Fibroblast of lung (primary cell): ENCODE data around the gene UCK2.

ENCODE experiments used
- EZH2 ChIP-seq: IDR thresholded peaks from 2 replicates; pipeline ENCODE4 v1.5.1; 2012; ENCODE audit warnings: low read length, control low read depth, mild to moderate bottlenecking; ENCODE audit errors: missing control alignments
- TF ChIP-seq, protein P1 (sequence below), 2 donors: IDR thresholded peaks in 1 of 2; conservative IDR thresholded peaks in 1 of 2; 1 replicate in 1 of 2; 2 replicates in 1 of 2; pipeline ENCODE4 v1.5.1; 2011 to 2012; ENCODE audit warnings: low read length in 2 of 2, control low read depth in 1 of 2, inconsistent platforms in 1 of 2, low read depth in 1 of 2, mild to moderate bottlenecking in 1 of 2

DNA sequence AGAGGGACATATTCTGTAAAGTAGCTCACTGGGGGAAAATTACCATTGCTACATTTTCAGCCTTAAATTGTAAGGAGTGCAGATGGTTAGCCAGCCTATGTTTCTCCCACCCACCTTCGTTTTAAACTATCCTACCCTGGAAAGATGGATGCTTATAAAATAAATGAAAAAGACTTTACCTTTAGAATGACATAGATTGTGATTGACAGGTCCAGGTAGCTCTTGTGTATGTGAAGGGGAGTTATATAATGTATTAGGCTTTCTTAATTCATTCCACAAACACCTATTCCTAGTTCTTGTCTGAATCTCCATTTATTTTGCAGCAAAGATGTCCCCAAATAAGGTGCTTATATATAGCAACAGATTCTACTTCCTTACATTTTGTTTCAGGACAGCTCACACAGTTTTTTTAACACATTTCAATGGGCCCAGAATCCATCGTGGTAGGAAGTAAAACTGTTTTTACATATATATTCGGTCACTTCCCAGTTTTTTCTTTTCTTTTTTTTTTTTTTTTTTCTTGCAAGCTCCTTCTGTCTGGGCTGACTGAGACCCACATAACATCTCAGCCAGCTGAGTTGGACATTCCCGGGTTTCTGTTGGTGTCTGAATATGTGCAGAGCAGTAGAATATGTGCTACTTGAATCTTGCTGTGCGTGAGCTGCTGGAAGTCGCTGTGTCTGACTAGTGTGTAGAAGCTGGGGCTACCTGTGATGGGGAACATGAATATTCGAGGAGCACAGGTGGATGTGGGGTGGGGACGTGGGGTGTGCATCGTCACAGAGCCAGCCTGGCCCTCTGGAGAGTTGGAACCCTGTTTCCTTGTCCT, 27.8 kb downstream of the UCK2 start:
- TF ChIP-seq, protein P1, sequence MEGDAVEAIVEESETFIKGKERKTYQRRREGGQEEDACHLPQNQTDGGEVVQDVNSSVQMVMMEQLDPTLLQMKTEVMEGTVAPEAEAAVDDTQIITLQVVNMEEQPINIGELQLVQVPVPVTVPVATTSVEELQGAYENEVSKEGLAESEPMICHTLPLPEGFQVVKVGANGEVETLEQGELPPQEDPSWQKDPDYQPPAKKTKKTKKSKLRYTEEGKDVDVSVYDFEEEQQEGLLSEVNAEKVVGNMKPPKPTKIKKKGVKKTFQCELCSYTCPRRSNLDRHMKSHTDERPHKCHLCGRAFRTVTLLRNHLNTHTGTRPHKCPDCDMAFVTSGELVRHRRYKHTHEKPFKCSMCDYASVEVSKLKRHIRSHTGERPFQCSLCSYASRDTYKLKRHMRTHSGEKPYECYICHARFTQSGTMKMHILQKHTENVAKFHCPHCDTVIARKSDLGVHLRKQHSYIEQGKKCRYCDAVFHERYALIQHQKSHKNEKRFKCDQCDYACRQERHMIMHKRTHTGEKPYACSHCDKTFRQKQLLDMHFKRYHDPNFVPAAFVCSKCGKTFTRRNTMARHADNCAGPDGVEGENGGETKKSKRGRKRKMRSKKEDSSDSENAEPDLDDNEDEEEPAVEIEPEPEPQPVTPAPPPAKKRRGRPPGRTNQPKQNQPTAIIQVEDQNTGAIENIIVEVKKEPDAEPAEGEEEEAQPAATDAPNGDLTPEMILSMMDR (conservative IDR thresholded peaks at IDR 0.05 in 1 of 2, IDR thresholded peaks at IDR 0.05 in 1 of 2; ENCODE audit: low read depth in 1 of 2, low read length in 2 of 2): no peak
- TF ChIP-seq EZH2: no peak
